Cortex of kidney (tissue), 1 donor: Measurements from ENCODE around the gene PLK1.
"Not testable (repeated sequence)": the region's sequence is repeated elsewhere in the genome, so short reads cannot be mapped to it uniquely, and the experiment has no call there.

Source experiments
- DNase-seq: peaks from one replicate; lab custom pipeline; 2025; lab: John Stamatoyannopoulos, UW

PLK1 gene

DNA sequence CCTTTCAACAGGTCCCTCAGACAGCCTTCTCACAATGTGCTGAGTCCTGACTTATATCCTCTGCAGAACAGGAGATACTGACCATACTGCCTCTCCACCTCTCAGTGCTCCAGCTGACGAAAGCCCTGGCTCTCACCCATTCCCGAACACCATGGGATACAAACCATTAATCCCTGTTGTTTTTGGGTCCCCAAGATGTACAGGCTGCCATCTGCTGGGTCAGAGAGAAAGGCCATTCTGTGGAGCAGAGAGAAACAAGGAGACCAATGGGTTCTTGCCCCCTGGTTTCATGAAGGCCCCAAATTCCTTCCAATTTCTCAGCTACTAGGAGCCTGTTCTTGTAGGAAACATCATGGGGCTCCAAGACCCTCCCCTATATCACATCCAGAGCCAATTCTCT lies 31.3 kb downstream of the PLK1 start:
- no peak for DNase-seq

DNA sequence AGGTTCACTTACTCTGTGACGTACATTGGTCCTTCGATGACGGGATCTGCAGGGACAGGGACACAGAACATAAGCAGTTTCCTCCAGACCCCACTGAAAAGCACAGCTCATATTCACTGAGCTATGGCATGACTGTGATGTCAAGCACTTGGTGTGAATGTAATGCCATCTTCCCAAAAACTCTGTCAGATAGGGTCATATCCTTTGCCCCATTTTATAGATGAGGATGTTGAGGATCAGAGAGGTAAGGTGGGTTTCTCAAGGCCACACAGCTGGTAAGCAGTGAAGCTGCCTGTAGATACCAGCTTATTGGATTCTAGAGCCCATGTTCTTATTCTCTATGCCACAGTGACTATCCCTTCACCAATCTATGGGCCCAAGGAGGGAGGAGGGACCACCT lies 31.8 kb downstream of the PLK1 start:
- no peak for DNase-seq

DNA sequence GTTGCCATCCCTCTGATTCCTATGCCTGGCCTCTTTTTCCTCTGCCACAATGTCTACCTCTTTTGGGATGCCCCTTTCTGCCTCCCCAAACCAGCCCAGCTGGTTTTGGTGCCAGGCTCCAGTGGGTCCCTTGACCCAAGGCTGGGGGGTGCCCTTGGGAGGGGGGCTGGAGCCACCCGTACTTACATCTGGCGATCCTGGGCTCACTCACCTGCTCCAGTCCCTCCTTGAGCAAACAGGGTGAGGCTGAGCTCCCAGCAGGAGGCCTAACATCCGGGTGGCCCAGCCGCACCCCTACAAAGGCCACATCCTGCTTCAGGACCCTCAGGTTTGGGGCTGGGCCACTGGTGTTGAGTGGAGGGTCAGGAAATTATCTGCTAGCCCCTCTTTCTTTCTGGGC lies 33.1 kb downstream of the PLK1 start:
- DNase-seq = no peak

DNA sequence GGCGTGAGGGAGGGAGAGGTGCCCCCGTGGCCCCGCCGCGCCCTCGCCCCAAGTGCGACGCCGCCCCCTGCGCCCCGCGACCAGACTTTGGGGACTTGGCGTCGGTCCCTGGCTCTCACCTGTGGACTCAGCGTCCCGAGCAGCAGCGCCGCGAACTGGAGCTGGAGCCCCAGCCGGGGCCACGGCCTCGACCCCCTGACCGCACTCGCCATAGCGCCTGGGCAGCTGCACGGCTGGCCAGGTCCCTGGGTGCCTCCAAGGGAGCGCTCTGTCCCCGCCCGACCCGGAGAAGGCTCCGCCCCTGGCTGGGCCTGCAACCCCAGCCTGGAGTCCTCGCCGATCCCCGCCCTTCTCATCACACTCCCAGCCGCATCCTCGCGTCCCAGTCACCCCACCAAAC lies 34.3 kb downstream of the PLK1 start, which contains the start of gene ERN2:
Gene ERN2, minus strand, starts transcription at position 247 of the 400 bp plus-strand sequence. Its CDS starts 35 bp downstream, at position 212.
- DNase-seq = no peak

DNA sequence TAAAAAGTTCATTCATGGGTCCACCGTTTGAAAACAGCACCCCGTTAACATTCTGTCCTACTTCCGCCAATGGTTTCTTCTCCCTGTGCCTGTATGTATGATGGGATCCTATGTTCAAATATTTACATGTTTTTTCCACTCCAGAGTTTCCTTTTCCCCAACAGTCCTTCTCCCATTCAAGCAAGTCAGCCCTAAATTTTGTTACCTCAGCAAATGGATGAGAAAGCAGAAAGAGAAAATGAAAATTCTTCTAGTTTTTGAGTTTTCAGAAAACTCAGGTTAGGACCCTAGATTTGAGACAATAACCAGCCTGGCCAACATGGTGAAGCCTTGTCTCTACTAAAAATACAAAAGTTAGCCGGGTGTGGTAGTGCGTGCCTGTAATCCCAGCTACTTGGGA lies 37.8 kb downstream of the PLK1 start:
- DNase-seq = no peak

DNA sequence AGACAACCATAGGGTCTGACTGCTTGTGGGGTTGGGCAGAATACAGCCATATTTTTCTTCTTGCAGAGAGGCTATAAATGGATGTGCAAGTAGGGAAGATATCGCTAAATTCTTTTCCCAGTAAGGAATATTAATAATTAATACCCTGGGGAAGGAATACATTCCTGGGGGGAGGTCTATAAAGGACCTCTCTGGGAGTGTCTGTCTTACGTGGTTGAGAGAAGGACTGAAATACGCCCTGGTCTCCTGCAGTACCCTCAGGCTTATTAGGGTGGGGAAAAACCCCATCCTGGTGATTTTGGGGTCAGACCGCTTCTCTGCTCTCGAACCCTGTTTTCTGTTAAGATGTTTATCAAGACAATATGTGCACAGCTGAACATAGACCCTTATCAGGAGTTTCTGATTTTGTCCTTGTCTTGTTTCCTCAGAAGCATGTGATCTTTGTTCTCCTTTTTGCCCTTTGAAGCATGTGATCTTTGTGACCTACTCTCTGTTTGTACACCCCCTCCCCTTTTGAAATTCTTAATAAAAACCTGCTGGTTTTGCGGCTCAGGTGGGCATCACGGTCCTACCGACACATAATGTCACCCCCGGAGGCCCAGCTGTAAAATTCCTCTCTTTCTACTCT lies 44.0 kb downstream of the PLK1 start:
- DNase-seq = not testable (repeated sequence)

DNA sequence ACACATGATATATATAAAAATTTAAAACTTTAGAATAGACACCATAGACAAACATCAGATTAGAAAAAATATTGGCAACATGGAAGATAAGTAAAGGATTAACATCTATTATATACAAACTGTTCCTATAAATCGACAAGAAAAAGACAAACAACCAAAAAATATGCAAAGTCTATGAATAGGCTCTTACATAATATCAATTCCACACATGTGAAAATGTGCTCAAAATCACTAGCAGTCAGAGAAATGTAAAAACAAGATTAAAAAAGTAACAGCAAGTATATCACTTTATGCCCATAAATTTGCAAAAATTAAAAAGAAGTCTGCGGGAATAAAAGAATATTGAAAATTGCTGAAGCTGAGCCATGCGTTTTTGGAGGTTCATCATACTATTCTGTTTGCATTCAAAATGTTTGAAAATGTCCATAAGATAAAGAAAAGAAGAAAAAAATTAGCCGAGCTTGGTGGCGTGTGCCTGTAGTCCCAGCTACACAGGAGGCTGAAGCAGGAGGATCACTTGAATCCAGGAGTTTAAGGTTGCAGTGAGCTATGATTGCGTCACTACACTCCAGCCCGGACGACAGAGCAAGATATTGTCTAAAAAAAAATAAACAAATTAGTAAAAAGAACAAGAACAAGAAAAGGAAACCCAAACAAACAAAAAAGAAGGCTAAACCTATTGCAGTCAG lies 45.6 kb downstream of the PLK1 start:
- no peak for DNase-seq

DNA sequence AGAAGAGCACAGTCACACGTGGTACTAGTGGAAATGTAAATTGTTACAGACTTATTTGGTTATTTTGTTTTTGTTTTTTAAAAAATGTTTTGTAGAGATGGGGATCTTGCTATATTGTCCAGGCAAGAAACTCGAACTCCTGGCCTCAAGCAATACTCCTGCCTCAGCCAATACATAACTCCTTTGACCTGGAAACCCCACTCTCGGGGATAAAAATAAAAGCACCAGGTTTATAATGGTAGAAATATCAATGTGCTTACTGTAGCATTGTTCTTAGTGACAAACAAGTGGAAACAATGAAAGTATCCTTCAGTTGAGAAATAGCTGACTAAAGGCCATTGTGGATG lies 46.1 kb downstream of the PLK1 start:
- DNase-seq = no peak

DNA sequence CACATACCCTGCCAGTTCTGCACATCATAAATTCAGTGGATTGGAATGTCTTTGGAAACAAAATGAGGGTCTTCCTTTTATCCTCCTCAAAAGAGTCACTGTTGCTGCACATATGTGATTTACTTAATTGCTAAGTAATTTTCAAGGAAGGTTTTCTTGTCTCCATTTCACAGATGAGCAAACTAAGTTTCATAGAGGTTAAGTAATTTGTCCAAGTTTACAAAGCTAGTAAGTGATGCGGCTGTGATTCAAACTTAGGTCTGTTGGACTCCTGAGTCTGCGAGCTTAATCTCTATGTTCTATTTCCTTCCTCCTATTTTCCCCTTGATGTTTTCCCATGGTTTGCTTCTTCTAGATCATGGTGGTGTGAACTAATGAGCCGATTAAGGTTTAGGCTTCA lies 48.0 kb downstream of the PLK1 start:
- no peak for DNase-seq

DNA sequence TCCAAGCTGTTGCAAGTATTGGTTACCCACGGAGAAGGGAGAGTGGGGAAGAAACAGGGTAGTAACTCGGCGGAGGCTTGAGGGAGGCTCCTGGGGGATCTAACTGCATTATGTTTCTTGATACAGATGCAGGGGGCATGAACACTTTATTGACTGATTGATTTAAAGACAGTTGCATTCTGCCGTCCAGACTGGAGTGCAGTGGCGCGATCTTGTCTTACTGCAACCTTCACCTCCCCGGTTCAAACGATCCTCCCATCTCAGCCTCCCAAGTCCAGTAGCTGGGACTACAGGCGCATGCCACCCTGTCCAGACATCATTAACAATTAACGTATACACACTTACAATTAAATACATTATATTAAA lies 49.4 kb downstream of the PLK1 start:
- DNase-seq = no peak

DNA sequence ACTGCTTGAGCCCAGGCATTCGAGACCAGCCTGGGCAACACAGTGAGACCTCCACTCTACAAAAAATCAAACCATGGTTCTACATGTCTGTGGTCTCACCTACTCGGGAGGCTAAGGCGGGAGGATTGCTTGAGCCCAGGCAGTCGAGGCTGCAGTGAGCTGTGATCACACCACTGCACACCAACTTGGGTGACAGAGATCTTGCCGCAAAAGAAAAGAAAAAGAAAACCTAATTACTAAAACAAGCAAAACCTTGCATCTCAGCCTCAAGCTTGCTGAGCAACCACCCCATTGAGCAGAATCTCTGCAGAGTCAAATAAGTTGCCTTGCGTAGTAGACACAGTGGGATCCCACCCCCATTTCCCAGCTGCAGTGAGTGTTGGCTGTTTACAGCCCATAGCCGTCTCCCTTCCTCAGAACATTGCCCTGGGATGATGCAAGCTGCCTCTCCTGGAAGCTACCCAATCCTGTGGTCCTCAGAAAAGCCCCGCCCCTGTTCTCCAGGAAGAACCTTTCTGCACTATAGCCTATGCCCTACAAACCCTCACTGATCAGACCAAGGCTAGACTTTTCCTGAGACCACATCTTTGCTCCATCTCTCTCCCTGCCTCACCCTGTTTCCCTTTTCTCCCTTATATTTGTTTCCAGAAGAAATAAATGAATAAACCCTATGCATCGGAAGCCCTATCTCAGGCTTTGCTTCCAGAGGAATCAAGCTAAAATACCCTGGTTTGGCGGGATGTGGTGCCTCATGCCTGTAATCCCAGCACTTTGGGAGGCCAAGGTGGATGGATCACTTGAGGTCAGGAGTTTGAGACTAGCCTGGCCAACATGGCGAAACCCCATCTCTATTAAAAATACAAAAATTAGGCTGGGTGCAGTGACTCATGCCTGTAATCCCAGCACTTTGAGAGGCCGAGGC lies 51.1 kb downstream of the PLK1 start:
- no peak for DNase-seq

DNA sequence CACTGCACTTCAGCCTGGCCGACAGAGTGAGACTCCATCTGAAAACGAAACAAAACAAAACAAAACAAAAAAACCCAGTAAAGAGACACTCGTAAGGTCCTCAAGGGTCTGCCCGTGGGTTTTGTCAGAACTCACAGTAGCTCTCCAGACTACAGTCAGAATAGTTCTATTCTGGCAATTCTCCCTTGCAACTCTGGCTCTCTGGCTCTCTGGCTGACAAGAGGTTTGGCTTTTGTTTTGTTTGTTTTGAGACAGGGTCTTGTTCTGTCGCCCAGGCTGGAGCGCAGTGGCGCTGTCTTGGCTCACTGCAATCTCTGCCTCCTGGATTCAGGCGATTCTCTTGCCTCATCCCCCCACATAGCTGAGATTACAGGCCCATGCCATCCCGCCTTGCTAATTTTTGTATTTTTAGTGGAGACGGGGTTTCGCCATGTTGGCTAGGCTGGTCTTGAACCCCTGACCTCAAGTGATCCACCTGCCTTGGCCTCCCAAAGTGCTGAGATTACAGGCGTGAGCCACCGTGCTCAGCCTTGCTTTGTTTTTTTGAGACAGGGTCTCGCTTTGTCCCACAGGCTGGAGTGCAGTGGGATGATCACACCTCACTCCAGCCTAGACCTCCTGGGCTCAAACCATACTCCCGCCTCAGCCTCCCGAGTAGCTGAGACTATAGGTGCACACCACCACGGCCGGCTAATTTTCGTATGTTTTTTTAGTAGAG lies 55.6 kb downstream of the PLK1 start:
- DNase-seq = no peak

DNA sequence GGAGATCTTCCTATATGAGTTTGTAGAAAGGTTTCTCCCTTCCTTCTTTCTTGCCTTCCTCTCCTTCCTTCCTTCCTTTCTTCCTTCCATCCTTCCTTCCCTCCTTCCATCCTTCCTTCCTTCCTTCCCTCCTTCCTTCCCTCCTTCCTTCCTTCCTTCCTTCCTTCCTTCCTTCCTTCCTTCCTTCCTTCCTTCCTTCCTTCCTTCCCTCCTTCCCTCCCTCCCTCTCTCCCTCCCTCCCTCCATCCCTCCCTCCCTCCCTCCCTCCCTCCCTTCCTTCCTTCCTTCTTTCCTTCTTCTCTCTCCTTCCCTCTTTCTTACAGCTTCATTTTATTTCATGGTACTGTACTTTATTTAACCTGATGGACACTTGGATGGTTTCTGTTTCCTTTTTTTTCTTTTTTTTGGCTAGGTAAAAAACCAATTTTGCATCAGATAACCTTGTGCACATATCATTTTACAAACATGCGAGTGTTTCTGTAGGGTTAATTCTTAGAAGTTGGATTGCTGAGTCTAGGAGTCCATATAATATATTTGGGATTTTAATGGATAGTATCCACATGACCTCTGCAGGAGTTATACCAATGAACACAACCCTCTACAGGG lies 58.8 kb downstream of the PLK1 start:
- DNase-seq = not testable (repeated sequence)

DNA sequence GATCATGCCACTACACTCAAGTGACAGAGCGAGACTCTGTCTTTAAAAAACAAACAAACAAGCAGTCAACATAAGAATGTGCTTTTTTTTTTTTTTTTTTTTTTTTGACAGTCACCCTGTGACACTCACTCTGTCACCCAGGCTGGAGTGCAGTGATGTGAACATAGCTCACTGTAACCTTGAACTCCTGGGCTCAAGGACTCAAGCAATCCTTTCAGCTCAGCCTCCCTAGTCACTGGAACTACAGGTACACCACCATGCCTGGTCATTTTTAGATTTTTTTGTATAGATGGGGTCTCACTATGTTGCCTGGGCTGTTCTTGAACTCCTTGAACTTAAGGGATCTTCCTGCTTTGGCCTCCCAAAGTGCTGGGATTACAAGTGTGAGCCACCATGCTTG lies 60.8 kb downstream of the PLK1 start:
- DNase-seq = no peak
